Tibial nerve (tissue), 4 donors: Measurements from ENCODE around the gene NR2F1-AS1. TPM values are rescaled to one million over a fixed set of nuclear protein-coding genes. Genes with fewer than 3 reads are reported as not detected.

Source experiments
- DNase-seq, 2 donors: peaks; one replicate each; pipeline ENCODE4 v3.0.0-alpha.2; 2019; ENCODE audit warnings: low spot score in 2 of 2
- H3K27ac ChIP-seq, 4 donors: fragments of 200-600 bp; sonication (generic) in 3 of 4; one replicate each; pipeline ENCODE4 v1.5.1; 2017 to 2019; ENCODE audit warnings: mild to moderate bottlenecking in 1 of 4
- H3K27me3 ChIP-seq, 2 donors: fragments of 200-600 bp; sonication (generic) in 1 of 2; one replicate each; pipeline versions ENCODE4 v1.5.1 to v1.6.0; 2017 to 2019
- H3K36me3 ChIP-seq, 3 donors: fragments of 200-600 bp; sonication (generic); one replicate each; pipeline ENCODE4 v1.5.1; 2018 to 2019
- H3K4me1 ChIP-seq, 4 donors: fragments of 200-600 bp; sonication (generic) in 3 of 4; one replicate each; pipeline ENCODE4 v1.5.1; 2017 to 2019
- H3K4me3 ChIP-seq, 4 donors: fragments of 200-600 bp; sonication (generic) in 3 of 4; one replicate each; pipeline ENCODE4 v1.5.1; 2017 to 2019; ENCODE audit warnings: mild to moderate bottlenecking in 1 of 4, moderate library complexity in 1 of 4
- H3K9me3 ChIP-seq, 4 donors: fragments of 200-600 bp; sonication (generic) in 3 of 4; one replicate each; pipeline ENCODE4 v1.5.1; 2017 to 2019
- EP300 ChIP-seq, 2 donors: sonication (generic); formaldehyde crosslinking; IDR thresholded peaks; one replicate each; pipeline ENCODE4 v1.6.1; 2017; ENCODE audit warnings: antibody characterized with exemption in 2 of 2, mild to moderate bottlenecking in 1 of 2
- POLR2A ChIP-seq, 2 donors: fragments of 450-650 bp; IDR thresholded peaks; one replicate each; pipeline ENCODE4 v1.6.1; 2017; ENCODE audit warnings: antibody characterized with exemption in 2 of 2, mild to moderate bottlenecking in 2 of 2, moderate library complexity in 2 of 2
- WGBS, 2 donors: methylation state at CpG; one replicate each; pipeline ENCODE4 v1.1.5; 2018; 5-methylcytosine and 5-hydroxymethylcytosine counted together
- total RNA-seq, 4 donors: library from RNA; depleted of rRNA; stranded (reverse); fragments of >200 nt; gene quantifications; one replicate each; pipeline ENCODE4 v1.1.0, GENCODE V29; 2016
- TF ChIP-seq, protein P1 (sequence below), 5 experiments: fragments of 200-600 bp in 3 of 5; fragments of 450-650 bp in 2 of 5; sonication (generic) in 3 of 5; IDR thresholded peaks; one replicate each; pipeline ENCODE4 v1.5.1; 2016 to 2019; ENCODE audit warnings: antibody characterized with exemption in 5 of 5, mild to moderate bottlenecking in 3 of 5, moderate library complexity in 2 of 5

NR2F1-AS1 gene
- total RNA-seq, 4 donors from 2014 or later = 13.5 to 38.4 (median 35.4) TPM

DNA sequence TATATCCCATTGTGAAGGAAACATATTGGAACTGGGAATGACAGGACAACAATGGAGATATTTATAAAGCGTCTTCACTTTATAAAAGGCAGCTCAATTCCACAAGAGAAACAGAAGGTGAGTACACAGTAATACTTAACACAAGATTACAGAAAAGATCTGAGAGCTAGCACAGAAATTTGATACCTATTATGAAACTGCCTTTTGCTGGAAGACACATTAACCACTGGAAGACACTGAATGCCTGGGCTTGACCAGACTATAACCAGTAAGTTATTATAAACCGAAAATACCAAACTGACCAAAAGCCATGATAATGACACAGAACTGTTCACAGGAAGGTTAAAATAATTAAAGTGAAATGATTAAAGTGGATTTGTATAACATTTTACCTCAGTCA is 195.4 kb downstream of the NR2F1-AS1 start:
- Histone ChIP-seq H3K27ac (no peak overlapping the region), H3K4me3 (no peak overlapping the region), H3K27me3 (no peaks in the 10 kb centered on the region), H3K4me1 (no peaks in the 10 kb centered on the region), H3K36me3 (no peaks in the 10 kb centered on the region), H3K9me3 (no peaks in the 10 kb centered on the region)
- TF ChIP-seq EP300 (IDR thresholded peaks at IDR 0.05) (no peak), POLR2A (IDR thresholded peaks at IDR 0.05) (no peak)
- TF ChIP-seq, protein P1, sequence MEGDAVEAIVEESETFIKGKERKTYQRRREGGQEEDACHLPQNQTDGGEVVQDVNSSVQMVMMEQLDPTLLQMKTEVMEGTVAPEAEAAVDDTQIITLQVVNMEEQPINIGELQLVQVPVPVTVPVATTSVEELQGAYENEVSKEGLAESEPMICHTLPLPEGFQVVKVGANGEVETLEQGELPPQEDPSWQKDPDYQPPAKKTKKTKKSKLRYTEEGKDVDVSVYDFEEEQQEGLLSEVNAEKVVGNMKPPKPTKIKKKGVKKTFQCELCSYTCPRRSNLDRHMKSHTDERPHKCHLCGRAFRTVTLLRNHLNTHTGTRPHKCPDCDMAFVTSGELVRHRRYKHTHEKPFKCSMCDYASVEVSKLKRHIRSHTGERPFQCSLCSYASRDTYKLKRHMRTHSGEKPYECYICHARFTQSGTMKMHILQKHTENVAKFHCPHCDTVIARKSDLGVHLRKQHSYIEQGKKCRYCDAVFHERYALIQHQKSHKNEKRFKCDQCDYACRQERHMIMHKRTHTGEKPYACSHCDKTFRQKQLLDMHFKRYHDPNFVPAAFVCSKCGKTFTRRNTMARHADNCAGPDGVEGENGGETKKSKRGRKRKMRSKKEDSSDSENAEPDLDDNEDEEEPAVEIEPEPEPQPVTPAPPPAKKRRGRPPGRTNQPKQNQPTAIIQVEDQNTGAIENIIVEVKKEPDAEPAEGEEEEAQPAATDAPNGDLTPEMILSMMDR (IDR thresholded peaks at IDR 0.05) = no peak
- WGBS, 2 donors = 84 to 85% methylated on average over 2 of the region's 2 CpGs
- DNase-seq = no peak

DNA sequence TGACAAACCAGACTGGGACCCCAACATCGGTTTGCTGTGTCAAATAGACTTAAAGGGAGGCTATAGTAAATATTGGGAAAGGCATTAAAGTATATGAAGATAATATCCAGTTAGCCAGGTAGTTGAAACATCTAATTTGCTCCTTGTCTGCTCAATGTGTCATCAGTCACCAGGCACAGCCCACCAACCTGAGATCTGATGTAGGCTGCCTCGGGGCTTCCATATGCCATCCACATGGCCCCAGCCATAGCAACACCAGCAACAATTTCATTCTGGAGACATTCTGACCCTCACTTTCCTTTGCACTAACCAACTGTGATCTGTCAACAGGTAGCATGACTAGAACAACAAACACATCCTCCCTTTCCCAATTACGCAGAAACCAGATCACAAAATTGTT is 196.0 kb downstream of the NR2F1-AS1 start:
- WGBS, 2 donors = 91 to 92% methylated on average over 3 of the region's 3 CpGs
- Histone ChIP-seq H3K4me1 (no peaks in the 10 kb centered on the region), H3K36me3 (no peaks in the 10 kb centered on the region), H3K27ac (no peak overlapping the region), H3K27me3 (no peaks in the 10 kb centered on the region), H3K4me3 (no peak overlapping the region), H3K9me3 (no peaks in the 10 kb centered on the region)
- DNase-seq = no peak
- TF ChIP-seq EP300 (IDR thresholded peaks at IDR 0.05) (no peak), POLR2A (IDR thresholded peaks at IDR 0.05) (no peak)
- TF ChIP-seq, protein P1 (IDR thresholded peaks at IDR 0.05) = no peak

DNA sequence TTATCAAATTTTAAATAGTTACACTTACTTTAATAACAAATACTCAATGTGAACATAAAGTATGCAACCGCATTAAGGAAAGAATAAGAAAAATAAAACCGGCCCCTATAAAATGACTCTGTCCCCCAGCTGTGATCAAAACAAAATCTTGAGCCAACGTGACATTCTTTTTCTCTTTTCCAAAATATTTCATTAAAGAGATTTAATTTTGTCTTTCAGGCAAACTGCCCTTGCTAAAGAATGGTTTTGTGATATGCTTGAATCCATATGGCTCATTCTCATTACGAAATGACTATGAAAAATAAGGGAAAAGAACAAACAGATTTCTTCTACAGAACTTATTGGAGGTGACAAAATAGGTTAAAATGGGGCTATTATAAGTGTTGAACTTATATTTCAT is 197.0 kb downstream of the NR2F1-AS1 start:
- no peak overlapping the region for H3K4me3 ChIP-seq
- H3K4me1 ChIP-seq = no peaks in the 10 kb centered on the region
- H3K27ac ChIP-seq = no peak overlapping the region
- DNase-seq = no peak
- TF ChIP-seq, protein P1 (IDR thresholded peaks at IDR 0.05) = no peak
- TF ChIP-seq POLR2A (IDR thresholded peaks at IDR 0.05) = no peak
- no peaks in the 10 kb centered on the region for H3K36me3 ChIP-seq
- H3K27me3 ChIP-seq = no peaks in the 10 kb centered on the region
- no peaks in the 10 kb centered on the region for H3K9me3 ChIP-seq
- WGBS, 2 donors = 91 to 92% methylated on average over 4 of the region's 4 CpGs

DNA sequence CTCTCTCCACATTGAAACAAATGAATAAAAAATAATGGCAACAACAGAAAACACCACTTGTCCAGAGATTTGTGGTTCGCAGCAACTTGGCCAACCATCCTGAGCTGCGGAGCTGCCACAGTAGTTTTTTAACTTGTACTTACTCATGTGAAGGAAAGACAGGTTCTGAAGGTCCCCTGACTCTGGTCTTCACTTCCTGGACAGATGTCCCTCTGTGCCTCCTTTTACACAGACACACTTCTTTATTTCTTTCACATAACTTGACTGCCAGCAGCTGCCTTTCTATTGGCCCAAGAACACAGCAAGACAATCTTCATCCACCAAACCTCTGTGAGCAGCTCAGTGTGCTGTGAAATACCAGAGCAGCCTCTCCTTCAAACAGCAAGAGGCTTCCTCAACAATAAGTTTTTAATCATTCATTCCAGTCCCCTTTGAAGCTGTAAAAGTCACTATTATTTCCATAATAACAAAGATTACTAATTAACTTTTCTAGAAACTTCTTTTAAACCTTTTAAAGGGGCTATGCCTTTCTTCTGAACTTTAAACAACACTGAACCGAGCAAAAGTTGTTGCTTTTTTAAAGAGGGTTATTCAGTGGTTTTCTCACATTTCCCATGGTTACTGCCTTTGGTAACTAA is 198.7 kb downstream of the NR2F1-AS1 start:
- 75 to 76% methylated on average over 3 of the region's 3 CpGs for WGBS, 2 donors
- H3K27me3 ChIP-seq = no peaks in the 10 kb centered on the region
- DNase-seq = no peak

DNA sequence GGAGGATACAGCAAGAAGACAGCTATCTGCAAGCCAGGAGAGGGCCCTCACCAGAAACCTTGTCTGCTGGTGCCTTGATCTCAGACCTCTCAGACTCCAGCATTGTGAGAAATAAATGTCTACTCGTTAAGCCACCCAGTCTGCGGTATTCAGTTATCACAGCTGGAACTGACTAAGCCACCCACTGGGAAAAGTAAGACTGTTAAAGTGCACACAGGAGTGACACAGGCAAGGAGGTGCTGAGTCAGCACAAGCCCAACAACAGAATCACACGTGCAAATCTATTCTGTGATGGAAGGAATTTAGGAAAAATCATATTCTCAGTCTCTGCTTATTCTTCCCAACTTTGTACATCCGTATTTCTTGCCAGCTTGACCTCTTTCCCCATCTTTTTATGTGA is 200.0 kb downstream of the NR2F1-AS1 start:
- no peak for DNase-seq
- Histone ChIP-seq H3K36me3 (no peaks in the 10 kb centered on the region), H3K27ac (no peak overlapping the region), H3K4me1 (no peaks in the 10 kb centered on the region), H3K9me3 (no peaks in the 10 kb centered on the region), H3K4me3 (no peak overlapping the region), H3K27me3 (no peaks in the 10 kb centered on the region)
- whole genome bisulfite sequencing, 2 donors = 64% methylated on average over 4 of the region's 4 CpGs
- TF ChIP-seq, protein P1 (IDR thresholded peaks at IDR 0.05) = no peak
- TF ChIP-seq EP300 (IDR thresholded peaks at IDR 0.05) (no peak), POLR2A (IDR thresholded peaks at IDR 0.05) (no peak)

More for the DNA sequence above, 198.7 kb downstream of the NR2F1-AS1 start:
- Histone ChIP-seq H3K36me3 (no peaks in the 10 kb centered on the region), H3K4me1 (no peaks in the 10 kb centered on the region), H3K9me3 (no peaks in the 10 kb centered on the region), H3K4me3 (no peak overlapping the region), H3K27ac (no peak overlapping the region)
- TF ChIP-seq POLR2A (IDR thresholded peaks at IDR 0.05) (no peak), EP300 (IDR thresholded peaks at IDR 0.05) (no peak)
- TF ChIP-seq, protein P1 (IDR thresholded peaks at IDR 0.05) = no peak
